Keratinocyte (primary cell): ENCODE results near the gene NCKAP5. TPM values are rescaled to one million over a fixed set of nuclear protein-coding genes. Genes with fewer than 3 reads are reported as not detected.

Source experiments
- DNase-seq: peaks from one replicate; pipeline ENCODE4 v3.0.0-alpha.2; 2011; ENCODE audit warnings: low read depth, missing footprints, low spot score
- FAIRE-seq: peaks from 2 replicates; lab custom pipeline; 2011; peaks lifted over from hg19 to GRCh38; lab: Jason Lieb, UNC
- H2AFZ ChIP-seq: 2 replicates; pipeline ENCODE4 v1.6.0; 2012; ENCODE audit warnings: low read length, control low read depth, inconsistent platforms; ENCODE audit not compliant: control insufficient read depth
- H3K27ac ChIP-seq: 2 replicates; pipeline ENCODE4 v1.5.1; 2011; ENCODE audit warnings: low read length; ENCODE audit not compliant: control insufficient read depth, insufficient read depth
- H3K27me3 ChIP-seq: 3 replicates; pipeline ENCODE4 v1.6.0; 2011; ENCODE audit warnings: low read length; ENCODE audit not compliant: control insufficient read depth, insufficient read depth; ENCODE audit errors: extremely low read depth
- H3K36me3 ChIP-seq, 2 experiments: 2 replicates in 1 of 2; 3 replicates in 1 of 2; pipeline ENCODE4 v1.5.1; 2011; ENCODE audit warnings: low read length in 2 of 2, mild to moderate bottlenecking in 1 of 2; ENCODE audit not compliant: control insufficient read depth in 2 of 2, insufficient read depth in 2 of 2; ENCODE audit errors: extremely low read depth in 1 of 2
- H3K4me1 ChIP-seq: 3 replicates; pipeline ENCODE4 v1.5.1; 2011; ENCODE audit warnings: low read length; ENCODE audit not compliant: control insufficient read depth, insufficient read depth; ENCODE audit errors: extremely low read depth
- H3K4me2 ChIP-seq: 3 replicates; pipeline ENCODE4 v1.6.0; 2011; ENCODE audit warnings: low read depth, low read length; ENCODE audit not compliant: control insufficient read depth, insufficient read depth; ENCODE audit errors: extremely low read depth
- H3K4me3 ChIP-seq, 3 experiments: fragments of 200-600 bp in 1 of 3; sonication (generic) in 1 of 3; 2 replicates in 2 of 3; 3 replicates in 1 of 3; pipeline ENCODE4 v1.5.1; 2011 to 2016; ENCODE audit warnings: low read length in 3 of 3, mild to moderate bottlenecking in 3 of 3, control low read depth in 2 of 3, inconsistent platforms in 1 of 3, low read depth in 1 of 3, mixed read lengths in 1 of 3, mixed run types in 1 of 3, moderate library complexity in 1 of 3; ENCODE audit not compliant: control insufficient read depth in 2 of 3, insufficient read depth in 2 of 3; ENCODE audit errors: extremely low read depth in 1 of 3
- H3K79me2 ChIP-seq: 2 replicates; pipeline ENCODE4 v1.6.0; 2012; ENCODE audit warnings: low read length; ENCODE audit not compliant: control insufficient read depth, insufficient read depth
- H3K9ac ChIP-seq: 3 replicates; pipeline ENCODE4 v1.6.0; 2011; ENCODE audit warnings: low read length; ENCODE audit not compliant: control insufficient read depth, insufficient read depth; ENCODE audit errors: extremely low read depth
- H3K9me1 ChIP-seq: 3 replicates; pipeline ENCODE4 v1.6.0; 2011; ENCODE audit warnings: low read length; ENCODE audit not compliant: control insufficient read depth, insufficient read depth; ENCODE audit errors: extremely low read depth
- H3K9me3 ChIP-seq: 2 replicates; pipeline ENCODE4 v1.5.1; 2012; ENCODE audit warnings: low read depth, low read length; ENCODE audit not compliant: control insufficient read depth
- H4K20me1 ChIP-seq: 3 replicates; pipeline ENCODE4 v1.6.0; 2011; ENCODE audit warnings: low read length; ENCODE audit not compliant: control insufficient read depth, insufficient read depth; ENCODE audit errors: extremely low read depth
- CTCF ChIP-seq, 3 experiments: IDR thresholded peaks in 1 of 3; conservative IDR thresholded peaks in 1 of 3; optimal IDR thresholded peaks in 1 of 3; 2 replicates in 2 of 3; 3 replicates in 1 of 3; pipeline versions ENCODE3 to v1.5.1; 2011; ENCODE audit warnings: low read length in 3 of 3, mild to moderate bottlenecking in 3 of 3, moderate library complexity in 2 of 3, control low read depth in 1 of 3, inconsistent platforms in 1 of 3; ENCODE audit not compliant: insufficient read depth in 2 of 3; ENCODE audit errors: extremely low read depth in 1 of 3
- EZH2 ChIP-seq: IDR thresholded peaks from one replicate; pipeline ENCODE4 v1.6.1; 2012; ENCODE audit warnings: inconsistent platforms, mild to moderate bottlenecking, low read length, moderate library complexity
- dilution Hi-C: fragments of 300-500 bp; cut with MboI; formaldehyde crosslinking; loops from one replicate; pipeline ENCODE4 v1.7.0; 2020; ENCODE audit warnings: low sequenced_read_pairs; ENCODE audit not compliant: extremely low pct_ligation_motif_present
- polyA plus RNA-seq, 5 experiments: library from polyadenylated mRNA; depleted of rRNA in 3 of 5; stranded (reverse) in 3 of 5; stranded (forward) in 1 of 5; unstranded in 1 of 5; fragments of >200 nt; gene quantifications; 1 replicate in 1 of 5; 2 replicates in 3 of 5; 3 replicates in 1 of 5; pipeline versions ENCODE4 v1.2.1 to v1.2.3, GENCODE V29; 2011 to 2012; ENCODE audit warnings: missing spikeins in 2 of 5, low read depth in 1 of 5, low replicate concordance in 1 of 5

Gene NCKAP5
- polyA plus RNA-seq, 1 donor (not counting 4 experiments of a cell fraction or from before 2014, with no cell fraction given), result 3.6 TPM

GRCh38 chr2:133080822-133081221, 487.4 kb downstream of the NCKAP5 start:
- Histone ChIP-seq H3K36me3 (no peaks in the 10 kb centered on the region), H3K9me3 (no peaks in the 10 kb centered on the region), H3K4me2 (no peak overlapping the region), H3K27me3 (no peaks in the 10 kb centered on the region), H3K4me3 (no peak overlapping the region), H2AFZ (no peak overlapping the region), H4K20me1 (no peaks in the 10 kb centered on the region), H3K79me2 (no peaks in the 10 kb centered on the region), H3K9me1 (no peaks in the 10 kb centered on the region), H3K9ac (no peak overlapping the region), H3K4me1 (no peaks in the 10 kb centered on the region), H3K27ac (no peak overlapping the region)
- dilution Hi-C loops, result no loop called here
- DNase-seq, result no peak
- FAIRE-seq, result no peak
- TF ChIP-seq EZH2, result no peak
- TF ChIP-seq CTCF (optimal IDR thresholded peaks at IDR 0.05 in 1 of 3, IDR thresholded peaks at IDR 0.05 in 1 of 3, conservative IDR thresholded peaks at IDR 0.05 in 1 of 3; ENCODE audit: extremely low read depth in 1 of 3, insufficient read depth in 2 of 3, low read length in 3 of 3), result no peak

GRCh38 chr2:133078667-133079411, 489.4 kb downstream of the NCKAP5 start:
- Histone ChIP-seq H2AFZ (no peak overlapping the region), H3K9me3 (no peaks in the 10 kb centered on the region), H3K27me3 (no peaks in the 10 kb centered on the region), H3K4me2 (no peak overlapping the region), H3K4me3 (no peak overlapping the region), H3K4me1 (peaks cover under 1% of the 10 kb centered on the region), H4K20me1 (no peaks in the 10 kb centered on the region), H3K9me1 (no peaks in the 10 kb centered on the region), H3K9ac (no peak overlapping the region), H3K36me3 (no peaks in the 10 kb centered on the region), H3K79me2 (no peaks in the 10 kb centered on the region), H3K27ac (no peak overlapping the region)
- no peak for DNase-seq
- no peak for TF ChIP-seq EZH2
- no peak for TF ChIP-seq CTCF (optimal IDR thresholded peaks at IDR 0.05 in 1 of 3, IDR thresholded peaks at IDR 0.05 in 1 of 3, conservative IDR thresholded peaks at IDR 0.05 in 1 of 3; ENCODE audit: extremely low read depth in 1 of 3, insufficient read depth in 2 of 3, low read length in 3 of 3)
- dilution Hi-C loops, result no loop called here
- no peak for FAIRE-seq
